Stimulated activated effector memory CD8-positive, alpha-beta T cell treated with anti-CD3 and anti-CD28 coated beads, Interleukin-12 subunit alpha, Interleukin-12 subunit beta, amount 100 ng/mL, for 72 hours (primary cell): Measurements from ENCODE around the gene DENND1A.
A peak's percentile ranks its signal among the peaks of the same experiment; 100 is the strongest.
"Not testable (repeated sequence)": the region's sequence is repeated elsewhere in the genome, so short reads cannot be mapped to it uniquely, and the experiment has no call there.

ENCODE experiments used
- ATAC-seq: fragments of 150-1000 bp; cut with Tn5 transposase; 2 replicates; pipeline ENCODE4 v1.10.0; 2021
- DNase-seq, 2 donors: peaks; one replicate each; pipeline ENCODE4 v3.0.0; 2021 to 2022; ENCODE audit warnings: low spot score in 2 of 2
- H3K27ac Mint-ChIP-seq: one replicate; pipeline ENCODE4 v1.8.0; 2022; ENCODE audit warnings: mild to moderate bottlenecking, mixed read lengths
- H3K36me3 Mint-ChIP-seq: one replicate; pipeline ENCODE4 v1.8.0; 2022; ENCODE audit warnings: mild to moderate bottlenecking, mixed read lengths
- H3K4me1 Mint-ChIP-seq: one replicate; pipeline ENCODE4 v1.8.0; 2022; ENCODE audit warnings: mixed read lengths
- H3K4me3 Mint-ChIP-seq: one replicate; pipeline ENCODE4 v1.8.0; 2022; ENCODE audit warnings: mild to moderate bottlenecking, mixed read lengths
- H3K9me3 Mint-ChIP-seq: one replicate; pipeline ENCODE4 v1.8.0; 2022; ENCODE audit warnings: mixed read lengths

DENND1A gene

GRCh38 chr9:123636805-123637204, 293.1 kb downstream of the DENND1A start:
- not testable (repeated sequence) for H3K4me3 Mint-ChIP-seq, H3K27ac Mint-ChIP-seq, H3K36me3 Mint-ChIP-seq, ATAC-seq, H3K9me3 Mint-ChIP-seq
- peak in 1 of 2 donors; percentile 28 for DNase-seq
- peaks cover 38% of the 10 kb centered on the region for H3K4me1 Mint-ChIP-seq

GRCh38 chr9:123631862-123632261, 298.1 kb downstream of the DENND1A start:
- no peak for DNase-seq
- no peak overlapping the region for H3K27ac Mint-ChIP-seq
- no peak for ATAC-seq
- no peak overlapping the region for H3K4me3 Mint-ChIP-seq
- H3K36me3 Mint-ChIP-seq = peaks cover 8% of the 10 kb centered on the region
- peaks cover 6% of the 10 kb centered on the region for H3K4me1 Mint-ChIP-seq
- no peaks in the 10 kb centered on the region for H3K9me3 Mint-ChIP-seq

- DNase-seq (no peak), ATAC-seq (no peak)
- H3K9me3 Mint-ChIP-seq = no peaks in the 10 kb centered on the region
- H3K4me1 Mint-ChIP-seq = no peaks in the 10 kb centered on the region
- H3K27ac Mint-ChIP-seq = no peak overlapping the region
- no peak overlapping the region for H3K4me3 Mint-ChIP-seq
- peaks cover 8% of the 10 kb centered on the region for H3K36me3 Mint-ChIP-seq
Observed at GRCh38 chr9:123630233-123630632, 299.7 kb downstream of the DENND1A start.

GRCh38 chr9:123629531-123629930, 300.4 kb downstream of the DENND1A start:
- Mint-ChIP-seq H3K9me3 (no peaks in the 10 kb centered on the region), H3K27ac (no peak overlapping the region)

GRCh38 chr9:123622711-123623241, 307.1 kb downstream of the DENND1A start:
- Mint-ChIP-seq H3K27ac (no peak overlapping the region), H3K4me3 (no peak overlapping the region), H3K36me3 (no peaks in the 10 kb centered on the region), H3K9me3 (no peaks in the 10 kb centered on the region), H3K4me1 (no peaks in the 10 kb centered on the region)
- ATAC-seq = no peak
- no peak for DNase-seq

More at GRCh38 chr9:123629531-123629930, 300.4 kb downstream of the DENND1A start:
- Mint-ChIP-seq H3K4me3 (no peak overlapping the region), H3K4me1 (no peaks in the 10 kb centered on the region), H3K36me3 (peaks cover 8% of the 10 kb centered on the region)
- DNase-seq (no peak), ATAC-seq (no peak)

- Mint-ChIP-seq H3K36me3 (no peaks in the 10 kb centered on the region), H3K9me3 (no peaks in the 10 kb centered on the region), H3K4me3 (no peak overlapping the region), H3K27ac (no peak overlapping the region), H3K4me1 (peaks cover 7% of the 10 kb centered on the region)
- no peak for ATAC-seq
- DNase-seq = no peak
Observed at GRCh38 chr9:123620239-123620638, 309.7 kb downstream of the DENND1A start.

GRCh38 chr9:123617952-123618678, 311.8 kb downstream of the DENND1A start:
- no peak overlapping the region for H3K4me3 Mint-ChIP-seq
- H3K4me1 Mint-ChIP-seq = peaks cover 7% of the 10 kb centered on the region
- no peaks in the 10 kb centered on the region for H3K9me3 Mint-ChIP-seq
- DNase-seq = no peak
- H3K36me3 Mint-ChIP-seq = no peaks in the 10 kb centered on the region
- no peak for ATAC-seq
- no peak overlapping the region for H3K27ac Mint-ChIP-seq

GRCh38 chr9:123617286-123617685, 312.6 kb downstream of the DENND1A start:
- H3K9me3 Mint-ChIP-seq = no peaks in the 10 kb centered on the region
- DNase-seq (no peak), ATAC-seq (no peak)
- no peaks in the 10 kb centered on the region for H3K36me3 Mint-ChIP-seq
- H3K4me3 Mint-ChIP-seq = no peak overlapping the region
- H3K4me1 Mint-ChIP-seq = peaks cover 7% of the 10 kb centered on the region
- no peak overlapping the region for H3K27ac Mint-ChIP-seq

- Mint-ChIP-seq H3K4me1 (peaks cover 7% of the 10 kb centered on the region), H3K36me3 (no peaks in the 10 kb centered on the region), H3K27ac (no peak overlapping the region), H3K4me3 (no peak overlapping the region), H3K9me3 (no peaks in the 10 kb centered on the region)
- no peak for ATAC-seq
- DNase-seq = no peak
Observed at GRCh38 chr9:123616707-123617106, 313.2 kb downstream of the DENND1A start.

GRCh38 chr9:123615381-123615780, 314.5 kb downstream of the DENND1A start:
- DNase-seq = no peak
- no peak for ATAC-seq
- peaks cover 7% of the 10 kb centered on the region for H3K4me1 Mint-ChIP-seq
- H3K4me3 Mint-ChIP-seq = no peak overlapping the region
- H3K9me3 Mint-ChIP-seq = no peaks in the 10 kb centered on the region
- no peaks in the 10 kb centered on the region for H3K36me3 Mint-ChIP-seq
- H3K27ac Mint-ChIP-seq = no peak overlapping the region

GRCh38 chr9:123614306-123615263, 315.3 kb downstream of the DENND1A start:
- Mint-ChIP-seq H3K9me3 (no peaks in the 10 kb centered on the region), H3K4me1 (peaks cover 7% of the 10 kb centered on the region), H3K4me3 (no peak overlapping the region), H3K36me3 (no peaks in the 10 kb centered on the region), H3K27ac (no peak overlapping the region)
- DNase-seq (no peak), ATAC-seq (no peak)

- H3K27ac Mint-ChIP-seq = no peak overlapping the region
Observed at GRCh38 chr9:123611226-123611625, 318.7 kb downstream of the DENND1A start.

GRCh38 chr9:123609844-123610243, 320.1 kb downstream of the DENND1A start:
- H3K9me3 Mint-ChIP-seq = no peaks in the 10 kb centered on the region
- H3K4me1 Mint-ChIP-seq = no peaks in the 10 kb centered on the region
- DNase-seq (no peak), ATAC-seq (no peak)
- no peak overlapping the region for H3K4me3 Mint-ChIP-seq
- H3K36me3 Mint-ChIP-seq = no peaks in the 10 kb centered on the region
- no peak overlapping the region for H3K27ac Mint-ChIP-seq

More at GRCh38 chr9:123611226-123611625, 318.7 kb downstream of the DENND1A start:
- Mint-ChIP-seq H3K4me3 (no peak overlapping the region), H3K4me1 (no peaks in the 10 kb centered on the region), H3K9me3 (no peaks in the 10 kb centered on the region), H3K36me3 (no peaks in the 10 kb centered on the region)
- DNase-seq (no peak), ATAC-seq (no peak)

GRCh38 chr9:123608104-123608503, 321.8 kb downstream of the DENND1A start:
- Mint-ChIP-seq H3K9me3 (no peaks in the 10 kb centered on the region), H3K36me3 (no peaks in the 10 kb centered on the region), H3K27ac (no peak overlapping the region), H3K4me1 (no peaks in the 10 kb centered on the region), H3K4me3 (no peak overlapping the region)
- DNase-seq (no peak), ATAC-seq (no peak)

- Mint-ChIP-seq H3K9me3 (no peaks in the 10 kb centered on the region), H3K4me1 (no peaks in the 10 kb centered on the region), H3K4me3 (no peak overlapping the region), H3K36me3 (no peaks in the 10 kb centered on the region), H3K27ac (no peak overlapping the region)
- no peak for ATAC-seq
- DNase-seq = no peak
Observed at GRCh38 chr9:123607479-123607878, 322.4 kb downstream of the DENND1A start.
